Ishikawa (cell line): Measurements from ENCODE around the gene UNC5B.

ENCODE experiments used
- CEBPB ChIP-seq: IDR thresholded peaks from 2 replicates; pipeline ENCODE4 v1.6.1; 2012
- RAD21 ChIP-seq: IDR thresholded peaks from 2 replicates; pipeline ENCODE4 v1.6.1; 2012; ENCODE audit warnings: low read depth
- TCF12 ChIP-seq: IDR thresholded peaks from 2 replicates; pipeline ENCODE4 v1.6.1; 2012; ENCODE audit warnings: low read depth
- TF ChIP-seq, protein P1 (sequence below): IDR thresholded peaks from 2 replicates; pipeline ENCODE4 v1.6.1; 2012

GRCh38 chr10:71272056-71272771, 59.8 kb downstream of the UNC5B start:
- TF ChIP-seq CEBPB (no peak), TCF12 (no peak), RAD21 (no peak)
- TF ChIP-seq, protein P1, sequence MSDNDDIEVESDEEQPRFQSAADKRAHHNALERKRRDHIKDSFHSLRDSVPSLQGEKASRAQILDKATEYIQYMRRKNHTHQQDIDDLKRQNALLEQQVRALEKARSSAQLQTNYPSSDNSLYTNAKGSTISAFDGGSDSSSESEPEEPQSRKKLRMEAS = no peak
